Testis (tissue), 3 donors: ENCODE measurements around the gene GNGT2. TPM values are rescaled to one million over a fixed set of nuclear protein-coding genes. Genes with fewer than 3 reads are reported as not detected.

Experiments
- DNase-seq: peaks from one replicate; pipeline ENCODE4 v3.0.0-alpha.2; 2019
- H3K27ac ChIP-seq, 2 donors: fragments of 200-600 bp; sonication (generic); one replicate each; pipeline ENCODE4 v1.5.1; 2019
- H3K27me3 ChIP-seq: fragments of 200-600 bp; sonication (generic); one replicate; pipeline ENCODE4 v1.5.1; 2019
- H3K36me3 ChIP-seq: fragments of 200-600 bp; sonication (generic); one replicate; pipeline ENCODE4 v1.5.1; 2017; ENCODE audit warnings: low read depth; ENCODE audit errors: missing control alignments
- H3K4me1 ChIP-seq: fragments of 200-600 bp; sonication (generic); one replicate; pipeline ENCODE4 v1.5.1; 2019
- H3K4me3 ChIP-seq, 2 donors: fragments of 200-600 bp; sonication (generic); one replicate each; pipeline ENCODE4 v1.5.1; 2017 to 2019
- H3K9me3 ChIP-seq: fragments of 200-600 bp; sonication (generic); one replicate; pipeline ENCODE4 v1.5.1; 2017
- POLR2A ChIP-seq: fragments of 450-650 bp; IDR thresholded peaks from one replicate; pipeline ENCODE4 v1.6.1; 2017; ENCODE audit warnings: antibody characterized with exemption, mild to moderate bottlenecking, moderate library complexity
- WGBS, 2 donors: methylation state at CpG; one replicate each; pipeline ENCODE4 v1.1.5; 2018; 5-methylcytosine and 5-hydroxymethylcytosine counted together
- intact Hi-C: fragments of 100-400 bp; cut with DNase I; formaldehyde crosslinking; loops from one replicate; pipeline ENCODE4 v1.15.1; 2023; ENCODE audit warnings: low total_unique reads
- polyA plus RNA-seq: library from polyadenylated mRNA; stranded (reverse); fragments of 350-450 nt; fragmentation: Illumina TruSeq; extraction: RNeasy Lipid Tissue Mini Kit (QIAGEN cat#74804); gene quantifications from one replicate; pipeline ENCODE4 v1.2.3, GENCODE V29; 2014; ENCODE audit warnings: low read depth, low replicate concordance; ENCODE audit not compliant: insufficient read depth
- total RNA-seq, 2 donors: library from RNA; depleted of rRNA; stranded (reverse); fragments of >200 nt; gene quantifications; one replicate each; pipeline ENCODE4 v1.2.3, GENCODE V29; 2016
- TF ChIP-seq, protein P1 (sequence below), 3 experiments: fragments of 450-650 bp in 2 of 3; fragments of 200-600 bp in 1 of 3; sonication (generic) in 1 of 3; IDR thresholded peaks; one replicate each; pipeline ENCODE4 v1.5.1; 2016 to 2019; ENCODE audit warnings: antibody characterized with exemption in 3 of 3, mild to moderate bottlenecking in 2 of 3, moderate library complexity in 1 of 3

Gene GNGT2
- total and polyA plus RNA-seq, 3 donors from 2014 or later = 0.68 to 2.2 TPM; not detected in 1

DNA sequence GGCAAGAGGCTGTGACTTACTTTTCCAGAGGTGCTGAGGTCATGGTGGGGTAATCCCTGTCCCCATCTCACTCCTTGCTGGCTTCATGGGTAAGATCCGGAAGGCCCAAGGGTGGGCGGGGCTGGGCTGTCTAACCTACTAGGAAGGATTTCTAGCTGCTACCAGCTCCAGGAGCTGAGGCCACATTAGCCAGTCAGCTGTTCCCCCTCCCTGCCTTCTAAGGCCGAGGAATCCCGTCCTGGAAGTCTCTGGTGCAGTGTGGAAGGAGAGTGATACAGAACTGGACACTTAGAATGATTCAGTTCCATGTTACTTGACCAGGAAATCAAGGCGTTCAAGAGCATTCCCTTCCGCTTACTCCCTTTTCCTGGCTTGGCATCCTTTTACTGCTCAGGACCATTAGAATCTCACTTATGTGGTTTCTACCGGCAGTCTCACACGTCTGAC, 8.9 kb downstream of the GNGT2 start:
- no peaks in the 10 kb centered on the region for H3K36me3 ChIP-seq
- no peaks in the 10 kb centered on the region for H3K4me1 ChIP-seq
- intact Hi-C loops = no loop called here
- TF ChIP-seq POLR2A = no peak
- TF ChIP-seq, protein P1, sequence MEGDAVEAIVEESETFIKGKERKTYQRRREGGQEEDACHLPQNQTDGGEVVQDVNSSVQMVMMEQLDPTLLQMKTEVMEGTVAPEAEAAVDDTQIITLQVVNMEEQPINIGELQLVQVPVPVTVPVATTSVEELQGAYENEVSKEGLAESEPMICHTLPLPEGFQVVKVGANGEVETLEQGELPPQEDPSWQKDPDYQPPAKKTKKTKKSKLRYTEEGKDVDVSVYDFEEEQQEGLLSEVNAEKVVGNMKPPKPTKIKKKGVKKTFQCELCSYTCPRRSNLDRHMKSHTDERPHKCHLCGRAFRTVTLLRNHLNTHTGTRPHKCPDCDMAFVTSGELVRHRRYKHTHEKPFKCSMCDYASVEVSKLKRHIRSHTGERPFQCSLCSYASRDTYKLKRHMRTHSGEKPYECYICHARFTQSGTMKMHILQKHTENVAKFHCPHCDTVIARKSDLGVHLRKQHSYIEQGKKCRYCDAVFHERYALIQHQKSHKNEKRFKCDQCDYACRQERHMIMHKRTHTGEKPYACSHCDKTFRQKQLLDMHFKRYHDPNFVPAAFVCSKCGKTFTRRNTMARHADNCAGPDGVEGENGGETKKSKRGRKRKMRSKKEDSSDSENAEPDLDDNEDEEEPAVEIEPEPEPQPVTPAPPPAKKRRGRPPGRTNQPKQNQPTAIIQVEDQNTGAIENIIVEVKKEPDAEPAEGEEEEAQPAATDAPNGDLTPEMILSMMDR (IDR thresholded peaks at IDR 0.05) = no peak
- H3K4me3 ChIP-seq = no peak overlapping the region
- no peaks in the 10 kb centered on the region for H3K27me3 ChIP-seq
- H3K27ac ChIP-seq = no peak overlapping the region
- DNase-seq = no peak
- 76 to 77% methylated on average over 8 of the region's 8 CpGs for WGBS, 2 donors
- H3K9me3 ChIP-seq = no peaks in the 10 kb centered on the region

DNA sequence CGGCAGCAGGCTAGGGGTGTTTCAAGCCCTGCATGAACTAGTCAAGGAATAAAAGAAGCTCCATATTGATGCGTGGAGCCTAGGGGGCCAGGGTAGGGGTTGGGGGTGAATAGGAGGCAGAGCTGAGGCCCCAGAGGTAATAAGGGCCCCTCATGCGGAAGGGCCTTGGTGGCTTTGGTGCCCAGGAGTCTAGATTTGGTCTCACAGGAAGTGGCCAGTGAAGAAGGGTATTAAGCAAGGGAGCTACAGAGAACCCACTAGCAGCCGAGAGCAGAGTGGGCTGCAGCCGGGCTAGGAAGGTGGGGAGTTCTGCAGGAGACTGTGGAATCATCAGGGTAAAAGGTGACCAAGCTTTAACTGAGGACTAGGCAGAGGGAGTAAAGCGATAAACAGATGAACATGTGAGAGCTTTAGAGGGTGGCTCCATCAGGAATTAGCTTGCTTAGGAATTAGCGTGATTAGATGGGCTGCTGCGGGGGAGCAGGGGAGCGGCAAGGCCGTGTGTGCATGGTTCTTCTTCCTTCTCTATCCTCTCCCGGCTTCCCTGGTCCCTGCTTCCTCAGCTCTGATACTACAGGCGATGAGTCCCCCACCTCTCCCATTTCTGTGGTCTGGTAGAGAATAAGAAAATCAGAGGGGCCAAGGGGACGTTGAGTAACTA, 9.8 kb downstream of the GNGT2 start:
- Histone ChIP-seq H3K27me3 (no peaks in the 10 kb centered on the region), H3K4me1 (no peaks in the 10 kb centered on the region), H3K27ac (no peak overlapping the region), H3K4me3 (no peak overlapping the region), H3K36me3 (no peaks in the 10 kb centered on the region), H3K9me3 (no peaks in the 10 kb centered on the region)
- TF ChIP-seq, protein P1 (IDR thresholded peaks at IDR 0.05) = no peak
- no peak for TF ChIP-seq POLR2A
- DNase-seq = no peak
- intact Hi-C loops = no loop called here
- WGBS, 2 donors = 71 to 79% methylated on average over 13 of the region's 13 CpGs

DNA sequence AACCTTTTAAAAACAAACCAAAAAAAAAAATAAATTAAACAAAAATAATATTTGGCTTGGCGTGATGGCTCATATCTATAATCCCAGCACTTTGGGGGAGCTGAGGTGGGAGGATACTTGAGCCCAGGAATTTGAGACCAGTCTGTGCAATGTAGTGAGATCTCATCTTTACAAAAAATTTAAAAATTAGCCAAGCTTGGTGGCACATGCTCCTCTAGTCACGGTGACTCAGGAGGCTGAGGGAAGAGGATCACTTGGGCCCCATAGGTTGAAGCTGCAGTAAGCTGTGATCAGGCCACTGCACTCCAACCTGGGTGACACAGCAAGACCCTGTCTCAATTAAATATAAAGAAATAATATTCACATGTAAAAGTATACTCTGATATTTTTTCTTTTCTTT, 12.2 kb downstream of the GNGT2 start:
- no peak overlapping the region for H3K4me3 ChIP-seq
- H3K36me3 ChIP-seq = no peaks in the 10 kb centered on the region
- no peak overlapping the region for H3K27ac ChIP-seq
- no peaks in the 10 kb centered on the region for H3K27me3 ChIP-seq
- 85 to 88% methylated on average over 2 of the region's 2 CpGs for WGBS, 2 donors
- H3K4me1 ChIP-seq = no peaks in the 10 kb centered on the region
- TF ChIP-seq, protein P1 (IDR thresholded peaks at IDR 0.05) = no peak
- TF ChIP-seq POLR2A = no peak
- no peaks in the 10 kb centered on the region for H3K9me3 ChIP-seq
- DNase-seq = no peak
- intact Hi-C loops = no loop called here

DNA sequence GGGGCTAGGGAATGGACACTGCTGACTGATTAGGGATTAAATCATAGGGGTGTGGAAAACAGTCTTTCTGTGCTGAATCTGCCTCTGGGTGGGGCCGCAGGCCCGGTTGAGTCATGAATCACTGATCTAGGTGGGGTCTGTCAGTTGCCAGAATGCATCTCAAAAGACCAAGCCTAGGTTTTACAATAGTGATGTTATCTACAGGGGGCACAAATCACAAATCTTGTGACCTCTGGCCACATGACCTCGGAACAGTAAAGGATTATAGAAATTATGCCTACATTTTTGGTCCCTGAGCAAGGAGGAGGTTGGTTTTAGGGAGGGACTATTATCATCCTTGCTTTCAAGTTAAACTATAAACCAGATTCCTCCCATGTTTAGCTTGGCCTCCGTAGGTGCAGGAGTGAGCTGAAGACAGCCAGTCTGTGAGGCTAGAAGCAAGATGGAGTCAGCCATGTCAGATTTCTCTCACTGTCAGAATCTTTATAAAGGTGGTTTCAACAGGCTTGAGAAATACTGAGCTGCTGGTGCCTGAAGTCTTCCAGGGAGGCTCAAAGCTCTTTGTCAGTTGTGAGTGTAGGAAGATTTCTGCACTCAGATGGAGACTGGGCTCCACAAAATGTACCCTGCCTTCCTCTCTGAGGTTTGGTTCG, 12.9 kb downstream of the GNGT2 start:
- DNase-seq = no peak
- intact Hi-C loops = no loop called here
- no peak for TF ChIP-seq POLR2A
- TF ChIP-seq, protein P1 (IDR thresholded peaks at IDR 0.05) = no peak
- Histone ChIP-seq H3K27ac (no peak overlapping the region), H3K9me3 (no peaks in the 10 kb centered on the region), H3K4me3 (no peak overlapping the region), H3K27me3 (no peaks in the 10 kb centered on the region), H3K4me1 (no peaks in the 10 kb centered on the region), H3K36me3 (no peaks in the 10 kb centered on the region)
- WGBS, 2 donors = 62 to 70% methylated on average over 5 of the region's 5 CpGs
